T1000 (cell line): ENCODE results near the gene BAX.

Source experiments
- DNase-seq: peaks from one replicate; lab custom pipeline; 2025; ENCODE audit warnings: mixed read lengths; lab: John Stamatoyannopoulos, UW

BAX gene

DNA sequence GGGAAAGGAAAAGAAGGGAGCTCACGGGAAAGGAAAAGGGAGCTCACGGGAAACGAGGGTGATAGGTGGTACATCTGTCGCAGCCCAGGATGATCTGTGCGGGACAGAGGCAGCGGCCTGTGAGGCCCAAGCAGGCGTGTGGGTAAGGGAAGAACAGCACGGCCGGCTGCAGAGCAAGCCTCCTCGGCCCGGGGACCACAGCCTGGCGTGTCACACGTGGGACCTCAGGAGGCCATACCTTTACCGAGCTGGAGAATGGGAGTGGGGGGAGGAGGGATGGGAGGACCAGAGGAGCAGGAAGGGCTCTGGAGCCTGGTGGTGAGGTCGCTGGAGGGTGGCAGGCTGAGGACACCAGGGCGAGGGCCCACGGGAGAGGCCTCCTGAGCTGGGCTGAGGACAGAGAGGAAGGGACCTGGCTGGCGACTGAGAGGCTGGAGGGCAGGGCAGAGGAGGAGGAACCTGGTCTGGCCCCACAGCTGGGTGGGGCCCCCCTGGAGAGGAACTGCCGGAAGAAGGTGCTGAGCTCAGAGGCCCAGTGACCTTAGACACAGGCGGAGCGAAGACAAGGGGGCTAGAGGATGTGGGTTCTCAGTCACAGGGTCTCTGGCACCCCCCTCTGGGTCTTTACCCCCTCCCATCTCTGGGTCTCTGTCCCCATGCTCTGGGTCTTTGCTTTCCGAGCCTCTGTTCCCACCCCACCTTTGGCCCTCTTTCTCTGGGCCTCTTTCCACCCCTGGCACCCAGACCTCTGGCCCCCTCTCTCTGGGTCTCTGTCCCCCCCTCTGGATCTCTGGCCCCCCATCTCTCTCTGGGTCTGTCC lies 7.6 kb downstream of the BAX start:
- no peak for DNase-seq

DNA sequence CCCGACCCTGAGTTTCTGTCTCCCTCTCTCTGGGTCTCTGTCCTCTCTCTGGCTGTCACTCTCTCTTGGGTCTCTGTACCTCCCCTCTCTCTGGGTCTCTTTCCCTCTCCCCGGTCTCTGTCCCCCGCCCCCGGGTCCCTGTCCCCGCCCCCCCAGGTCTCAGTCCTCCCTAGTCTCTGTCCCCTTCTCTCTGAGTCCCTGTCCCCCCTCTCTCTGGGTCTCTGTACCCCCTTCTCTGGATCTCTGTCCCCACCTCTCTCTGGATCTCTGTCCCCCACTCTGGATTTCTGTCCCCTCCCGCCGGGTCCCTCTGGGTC lies 8.1 kb downstream of the BAX start:
- DNase-seq, result no peak

DNA sequence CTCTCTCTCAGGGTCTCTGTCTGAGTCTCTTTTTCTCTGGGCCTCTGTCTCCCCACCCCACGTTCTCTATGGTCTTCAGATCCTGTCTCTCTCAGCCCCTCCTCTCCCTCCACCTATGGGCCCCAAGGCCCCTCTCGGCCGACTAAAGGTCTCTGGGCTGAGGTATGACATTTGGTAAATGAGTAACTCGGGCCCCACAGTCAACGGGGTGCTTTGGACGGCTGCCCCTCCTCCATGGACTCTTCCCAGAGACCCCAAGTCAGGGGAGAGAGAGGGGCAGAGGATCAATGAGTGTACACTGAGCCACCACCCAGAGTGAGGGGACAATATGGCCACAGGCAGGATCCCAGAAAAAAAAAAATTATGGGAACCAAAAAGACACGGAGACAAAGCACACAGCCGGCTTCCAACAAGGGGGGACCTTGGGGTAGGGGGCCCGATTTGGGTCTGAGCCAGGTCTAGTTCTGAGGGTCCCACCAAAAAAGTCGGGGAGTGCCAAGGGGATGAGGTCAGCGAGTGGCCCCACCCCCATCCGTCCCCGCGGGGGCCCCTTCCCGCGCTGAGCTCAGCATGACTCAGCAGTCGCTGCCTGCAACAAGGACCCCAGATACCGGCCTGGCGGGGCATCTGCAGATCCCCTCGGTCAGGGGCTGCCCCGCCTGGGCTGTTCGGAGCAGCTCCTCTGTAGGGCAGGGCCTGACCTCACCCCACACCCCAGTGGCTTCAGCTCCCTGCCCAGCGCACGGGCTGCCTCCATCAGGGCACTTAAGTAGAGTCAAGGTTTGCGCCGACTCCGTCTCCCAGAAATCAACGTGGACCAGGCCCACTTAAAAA lies 8.9 kb downstream of the BAX start:
- peak; percentile 60 for DNase-seq

DNA sequence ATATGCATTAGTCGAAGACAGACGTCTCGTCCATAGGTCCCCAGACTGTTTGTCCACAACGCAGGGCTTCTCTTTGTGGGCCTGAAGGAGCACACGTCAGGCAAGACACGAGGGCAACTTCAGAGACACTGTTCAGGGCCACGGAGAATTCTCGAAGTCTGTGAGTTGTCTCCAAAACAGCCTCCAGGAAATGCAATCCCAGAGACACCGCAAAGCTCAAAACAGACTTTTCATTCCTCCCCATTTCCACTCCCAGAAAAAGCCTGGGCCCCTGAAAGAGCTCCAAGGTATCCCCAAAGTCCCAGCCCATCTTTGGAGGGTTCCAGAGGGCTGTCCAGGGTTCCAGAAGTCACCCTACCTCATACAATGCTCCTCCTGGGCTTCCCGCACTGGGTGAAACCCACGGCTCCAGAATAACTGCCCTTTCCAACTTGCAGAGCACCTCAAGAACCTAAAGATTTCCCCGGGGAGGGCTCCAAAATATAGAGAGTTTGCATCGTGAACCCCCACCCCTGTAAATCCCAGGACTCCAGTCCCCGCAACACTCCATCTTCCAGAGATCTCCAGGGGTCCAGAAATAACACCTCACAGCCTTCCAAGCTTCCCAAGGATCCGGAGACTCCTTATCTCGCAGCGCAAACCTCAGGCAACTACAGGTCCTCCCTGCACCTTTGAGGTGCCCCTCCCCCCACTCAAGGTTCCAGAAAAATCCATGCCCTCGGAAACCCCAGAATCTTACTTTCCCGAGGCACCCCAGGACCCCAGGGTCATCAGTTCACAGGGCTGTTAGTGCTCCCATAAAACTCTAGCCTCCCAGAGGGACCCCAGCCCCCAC lies 9.7 kb downstream of the BAX start:
- DNase-seq, result no peak

DNA sequence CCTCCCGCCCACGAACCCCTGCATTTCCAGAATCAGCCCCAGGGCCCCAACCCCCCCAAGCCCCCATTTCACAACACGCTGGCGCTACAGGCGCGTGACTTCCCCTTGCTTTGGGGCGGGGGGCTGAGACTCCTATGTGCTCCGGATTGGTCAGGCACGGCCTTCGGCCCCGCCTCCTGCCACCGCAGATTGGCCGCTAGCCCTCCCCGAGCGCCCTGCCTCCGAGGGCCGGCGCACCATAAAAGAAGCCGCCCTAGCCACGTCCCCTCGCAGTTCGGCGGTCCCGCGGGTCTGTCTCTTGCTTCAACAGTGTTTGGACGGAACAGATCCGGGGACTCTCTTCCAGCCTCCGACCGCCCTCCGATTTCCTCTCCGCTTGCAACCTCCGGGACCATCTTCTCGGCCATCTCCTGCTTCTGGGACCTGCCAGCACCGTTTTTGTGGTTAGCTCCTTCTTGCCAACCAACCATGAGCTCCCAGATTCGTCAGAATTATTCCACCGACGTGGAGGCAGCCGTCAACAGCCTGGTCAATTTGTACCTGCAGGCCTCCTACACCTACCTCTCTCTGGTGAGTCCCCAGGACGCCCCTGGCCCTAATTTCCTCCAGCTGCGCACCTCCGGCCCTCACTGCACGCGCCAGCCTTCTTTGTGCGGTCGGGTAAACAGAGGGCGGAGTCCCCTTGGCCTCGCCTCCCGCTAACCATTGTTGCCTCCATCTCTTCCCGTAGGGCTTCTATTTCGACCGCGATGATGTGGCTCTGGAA lies 10.5 kb downstream of the BAX start, which contains the start of gene FTL:
TSS of gene FTL (plus strand) at position 270 of the 766 bp plus-strand sequence. CDS start at position 469, 199 bp downstream.
- peak; percentile 94 for DNase-seq

DNA sequence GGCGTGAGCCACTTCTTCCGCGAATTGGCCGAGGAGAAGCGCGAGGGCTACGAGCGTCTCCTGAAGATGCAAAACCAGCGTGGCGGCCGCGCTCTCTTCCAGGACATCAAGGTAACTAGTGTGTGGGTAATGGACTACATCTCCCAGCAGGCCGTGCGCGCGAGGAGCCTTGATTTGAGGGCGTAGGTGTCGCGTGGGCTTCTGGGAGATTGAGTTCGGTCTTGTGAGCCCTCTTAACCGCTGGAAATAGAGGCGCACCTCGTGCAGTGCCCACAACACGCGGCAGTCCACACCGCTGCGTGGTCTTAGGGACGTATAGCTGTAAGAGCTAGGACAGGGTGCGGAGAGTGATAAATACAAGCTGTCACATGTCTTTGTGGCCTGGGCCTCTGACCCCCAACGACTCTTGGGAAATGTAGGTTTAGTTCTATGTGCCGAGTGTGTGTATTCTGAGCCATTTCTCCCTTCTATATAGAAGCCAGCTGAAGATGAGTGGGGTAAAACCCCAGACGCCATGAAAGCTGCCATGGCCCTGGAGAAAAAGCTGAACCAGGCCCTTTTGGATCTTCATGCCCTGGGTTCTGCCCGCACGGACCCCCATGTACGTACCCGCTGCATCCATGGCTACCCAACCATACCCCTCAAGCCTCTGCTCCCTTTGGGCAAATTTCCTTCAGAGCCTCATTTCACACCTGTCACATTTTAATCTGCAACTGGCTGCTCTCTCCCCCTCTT lies 11.3 kb downstream of the BAX start:
- DNase-seq, result peak; percentile 79

DNA sequence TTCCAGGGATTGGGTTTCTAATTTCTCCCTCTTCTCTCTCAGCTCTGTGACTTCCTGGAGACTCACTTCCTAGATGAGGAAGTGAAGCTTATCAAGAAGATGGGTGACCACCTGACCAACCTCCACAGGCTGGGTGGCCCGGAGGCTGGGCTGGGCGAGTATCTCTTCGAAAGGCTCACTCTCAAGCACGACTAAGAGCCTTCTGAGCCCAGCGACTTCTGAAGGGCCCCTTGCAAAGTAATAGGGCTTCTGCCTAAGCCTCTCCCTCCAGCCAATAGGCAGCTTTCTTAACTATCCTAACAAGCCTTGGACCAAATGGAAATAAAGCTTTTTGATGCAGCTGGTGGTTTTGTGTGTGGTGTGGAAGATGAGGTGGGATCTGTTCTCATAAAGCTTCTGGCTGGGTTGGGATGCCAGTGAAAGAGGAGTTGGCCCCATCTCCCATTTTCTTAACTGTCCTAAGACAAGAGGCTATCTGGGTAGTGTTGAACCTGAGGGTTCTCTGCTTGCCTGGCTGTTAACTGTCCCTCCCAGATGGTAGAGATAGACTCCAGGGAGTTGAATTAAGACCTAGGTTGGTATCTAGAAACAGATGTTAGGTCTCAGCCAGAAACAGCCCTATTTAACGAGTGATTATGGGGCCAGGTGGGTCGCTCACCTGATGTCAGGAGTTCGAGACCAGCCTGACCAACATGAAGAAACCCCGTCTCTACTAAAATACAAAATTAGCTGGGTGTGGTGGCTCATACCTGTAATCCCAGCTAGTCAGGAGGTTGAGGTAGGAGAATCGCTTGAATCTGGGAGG lies 12.1 kb downstream of the BAX start:
- no peak for DNase-seq

DNA sequence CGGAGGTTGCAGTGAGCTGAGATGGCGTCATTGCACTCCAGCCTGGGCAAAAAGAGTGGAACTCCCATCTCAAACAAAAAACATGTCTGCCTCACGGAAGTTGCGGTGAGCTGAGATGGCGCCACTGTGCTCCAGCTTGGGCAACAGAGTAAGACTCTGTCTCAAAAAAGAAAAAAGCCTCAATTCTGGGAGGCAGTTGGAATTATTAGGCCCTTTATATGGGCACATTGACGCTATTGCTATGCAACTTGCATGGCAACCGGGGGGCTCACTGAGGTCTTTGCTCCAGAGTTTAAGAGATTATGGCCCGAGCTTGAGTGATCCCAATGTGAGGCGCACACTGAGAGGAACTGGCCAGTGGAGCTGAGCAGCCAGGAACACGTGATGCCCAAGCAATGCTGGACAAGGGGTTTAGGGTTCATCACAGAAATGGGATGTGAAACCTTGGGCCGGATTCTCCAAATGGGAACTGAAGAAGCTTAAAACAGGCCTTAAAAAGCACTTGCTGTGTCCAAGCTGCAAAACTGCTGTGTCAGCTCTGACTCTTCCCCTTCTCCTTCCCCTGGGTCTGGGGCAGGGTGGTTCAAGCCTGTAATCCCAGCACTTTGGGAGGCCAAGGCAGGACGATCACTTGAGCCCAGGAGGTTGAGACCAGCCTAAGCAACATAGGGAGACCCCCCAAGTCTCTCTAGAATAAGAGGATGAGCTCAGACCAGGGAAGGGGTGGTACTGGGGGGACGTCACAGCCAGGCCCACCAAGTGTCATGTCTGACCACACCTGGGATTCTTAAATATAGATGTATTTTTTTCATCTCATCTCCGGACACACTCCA lies 12.9 kb downstream of the BAX start:
- DNase-seq, result no peak

DNA sequence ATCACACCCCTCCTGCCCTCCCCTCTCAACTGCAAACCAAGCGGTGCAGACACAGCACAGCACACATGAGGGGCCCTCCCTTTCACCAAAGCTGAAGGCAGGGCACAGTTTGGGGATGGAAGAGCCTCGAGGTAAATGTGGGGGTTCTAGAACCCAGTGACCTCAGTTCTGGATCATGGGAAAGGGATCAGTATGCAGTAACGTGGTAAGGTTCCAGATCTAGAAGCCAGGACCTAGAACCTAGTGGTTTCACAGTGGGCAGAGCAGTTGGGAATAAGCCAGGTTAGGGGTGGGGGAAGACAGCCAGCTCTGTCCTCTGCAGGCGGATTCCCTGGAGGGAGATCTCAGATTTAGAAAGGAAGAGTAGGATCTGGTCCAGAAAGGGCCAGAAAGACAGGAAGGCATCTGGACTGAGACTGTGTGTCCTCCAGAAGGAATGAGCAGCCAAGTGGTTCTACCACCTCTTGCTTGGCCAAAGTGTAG lies 13.5 kb downstream of the BAX start:
- DNase-seq, result no peak

DNA sequence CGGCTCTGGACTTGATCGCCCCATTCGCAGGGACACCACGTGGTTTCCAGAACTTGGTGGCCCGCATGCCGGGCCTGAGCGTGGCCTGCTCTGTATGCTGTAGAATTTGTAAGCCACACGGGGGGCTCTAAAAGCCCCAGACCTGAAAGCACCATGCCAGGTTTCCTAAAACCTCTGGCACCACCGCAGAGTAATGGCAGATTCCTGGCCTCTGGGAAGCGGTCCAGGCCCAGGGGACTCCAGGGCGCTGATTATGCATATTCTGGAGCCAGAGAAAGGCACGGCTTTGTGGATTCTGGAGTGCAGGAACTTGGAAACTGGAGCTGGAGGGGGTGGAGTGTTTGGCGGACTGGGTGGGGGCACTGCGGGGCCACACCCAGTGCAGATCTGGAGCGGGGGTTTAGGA lies 14.1 kb downstream of the BAX start:
- no peak for DNase-seq

DNA sequence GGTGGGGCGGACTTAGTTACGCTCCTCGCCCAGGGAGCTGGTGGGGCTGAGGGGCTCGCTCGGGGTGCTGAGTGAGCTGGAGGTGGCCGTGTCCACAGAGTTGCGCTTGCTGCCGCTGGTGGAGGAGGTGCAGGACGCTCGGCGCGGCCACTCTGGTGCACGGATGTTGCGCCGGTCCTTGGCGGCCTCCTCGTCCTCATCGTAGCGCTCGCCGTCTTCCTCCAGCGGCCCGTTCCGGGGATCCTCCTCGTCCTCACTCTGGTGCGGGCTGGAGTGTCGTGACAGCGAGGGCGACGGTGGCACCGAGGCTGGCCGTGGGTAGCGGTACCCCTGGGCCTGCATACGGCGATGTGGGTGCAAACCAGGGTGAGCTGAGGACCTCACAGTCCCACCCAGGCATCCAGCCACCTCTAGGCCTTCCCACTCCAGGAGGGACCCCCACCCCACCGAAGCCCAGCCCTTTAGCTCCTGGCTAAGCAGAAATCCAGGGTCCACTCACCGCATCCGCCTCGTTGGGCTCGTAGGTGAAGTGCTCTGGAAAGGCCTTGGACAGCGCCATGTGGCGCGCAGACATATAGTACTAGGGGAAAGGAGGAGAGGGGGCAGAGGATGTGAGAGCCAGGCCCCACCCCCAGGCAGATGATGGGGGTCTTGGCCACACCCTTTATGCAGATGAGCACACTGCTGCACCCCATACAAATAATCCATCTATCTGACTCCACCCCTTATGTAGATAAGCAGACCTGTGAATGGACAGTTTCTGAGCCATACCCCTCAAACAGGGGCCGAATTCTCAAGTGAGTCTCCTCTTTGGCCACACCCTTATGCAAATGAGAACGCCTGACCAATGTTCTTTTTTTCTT lies 14.8 kb downstream of the BAX start:
- DNase-seq, result no peak

DNA sequence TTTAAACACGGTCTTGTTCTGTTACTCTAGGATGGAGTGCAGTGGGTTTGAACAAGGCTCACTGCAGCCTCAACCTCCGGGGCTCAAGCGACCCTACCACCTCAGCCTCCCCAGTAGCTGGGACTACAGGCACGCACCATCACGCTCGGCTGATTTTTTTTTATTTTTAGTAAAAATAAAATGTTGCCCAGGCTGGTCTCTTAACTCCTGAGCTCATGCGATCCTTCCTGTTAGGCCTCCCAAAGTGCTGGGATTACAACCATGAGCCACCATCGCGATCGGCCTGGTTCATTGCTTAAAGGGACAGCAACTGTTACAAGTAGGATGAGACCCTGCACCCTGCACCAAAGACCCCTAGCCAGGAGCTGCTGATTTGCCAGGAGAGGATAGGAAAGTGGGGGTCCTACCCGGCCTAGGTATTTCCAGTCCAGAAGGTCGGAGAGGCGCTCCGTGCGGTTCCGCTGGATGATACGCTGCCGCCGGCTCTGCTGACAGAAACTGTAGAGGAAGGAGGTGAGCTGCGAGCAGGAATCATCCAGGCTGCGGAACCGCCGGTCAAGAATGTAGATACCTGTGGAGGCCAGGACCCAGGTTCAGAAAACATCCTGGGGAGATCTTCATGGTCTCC lies 15.6 kb downstream of the BAX start:
- no peak for DNase-seq

DNA sequence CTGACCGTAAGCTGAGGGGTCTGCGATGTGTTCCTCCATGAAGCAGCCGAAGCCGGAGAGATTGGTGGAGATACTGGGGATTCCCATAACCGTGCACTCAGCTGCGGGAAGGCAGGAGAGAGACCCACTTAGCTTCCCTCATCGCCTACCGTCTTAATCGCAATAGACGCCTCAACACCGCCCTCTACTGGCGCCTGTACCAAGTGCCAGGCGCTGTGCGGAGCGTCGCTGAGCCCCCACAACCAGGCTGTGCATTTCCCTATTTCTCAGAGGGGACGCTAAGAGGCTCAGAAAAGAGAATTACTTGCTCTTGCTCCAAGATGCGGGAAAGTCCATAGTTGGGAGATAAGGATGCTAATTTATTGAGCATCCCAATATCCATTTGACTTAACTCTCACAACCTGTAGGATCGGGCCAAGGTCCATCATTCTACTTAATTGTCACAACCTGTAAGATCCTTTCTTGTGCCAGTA lies 16.3 kb downstream of the BAX start:
- peak; percentile 56 for DNase-seq

DNA sequence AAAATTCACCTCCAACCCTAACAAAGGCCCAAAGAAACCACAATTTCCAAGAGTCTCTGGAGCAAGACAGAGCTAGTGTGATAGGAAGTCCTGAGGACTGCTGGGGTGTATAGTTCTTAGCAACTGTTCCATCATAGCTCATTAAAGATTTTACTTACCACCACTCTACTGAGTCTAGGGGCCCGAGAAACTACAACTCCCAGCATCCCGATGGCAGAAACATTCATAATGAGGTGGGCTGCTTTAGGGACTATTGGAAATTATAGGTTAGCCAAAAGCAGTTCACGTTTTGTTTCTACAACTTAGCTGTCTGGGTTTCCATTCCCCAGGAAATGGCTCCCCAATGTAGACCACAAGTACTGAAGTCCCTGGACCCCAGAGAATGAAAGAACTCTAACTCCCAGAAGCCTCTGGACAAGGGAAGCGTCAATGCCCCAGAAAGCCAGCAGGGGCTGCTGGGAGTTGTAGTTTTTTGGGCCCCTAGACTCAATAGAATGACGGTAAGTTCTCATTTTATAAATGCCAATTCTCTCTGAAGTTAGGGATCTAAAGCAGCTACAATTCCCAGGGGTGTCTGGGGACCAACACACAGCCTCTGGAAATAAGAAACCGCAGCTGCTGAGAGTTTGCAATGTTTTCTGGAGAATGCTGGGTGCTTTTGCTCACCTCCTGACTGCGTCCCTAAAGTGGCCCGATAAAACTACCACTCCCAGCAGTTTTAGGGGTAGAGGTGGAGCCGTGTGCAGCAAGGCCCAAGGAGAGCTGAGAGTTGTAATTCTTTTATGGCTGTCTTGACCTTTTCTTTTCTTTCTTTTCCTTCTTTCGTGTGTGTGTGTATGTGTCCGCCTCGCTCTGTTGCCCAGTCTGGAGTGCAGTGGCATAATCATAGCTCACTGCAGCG lies 21.5 kb downstream of the BAX start:
- DNase-seq, result no peak

DNA sequence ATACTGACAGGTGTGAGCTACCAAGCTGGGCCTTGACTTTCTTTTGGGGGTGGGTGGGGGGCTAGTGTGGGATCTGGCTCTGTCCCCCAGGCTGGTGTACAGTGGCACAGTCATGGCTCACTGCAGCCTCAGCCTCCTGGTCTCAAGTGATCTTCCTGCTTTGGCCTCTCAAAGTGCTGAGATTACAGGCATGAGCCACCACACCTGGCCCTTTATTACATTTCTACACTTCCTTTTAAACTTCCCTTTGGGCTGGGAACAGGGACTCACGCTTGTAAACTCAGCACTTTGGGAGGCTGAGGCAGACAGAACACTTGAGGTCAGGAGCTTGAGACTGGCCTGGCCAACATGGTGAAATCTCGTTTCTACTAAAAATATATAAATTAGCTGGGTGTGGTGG lies 22.4 kb downstream of the BAX start:
- no peak for DNase-seq

DNA sequence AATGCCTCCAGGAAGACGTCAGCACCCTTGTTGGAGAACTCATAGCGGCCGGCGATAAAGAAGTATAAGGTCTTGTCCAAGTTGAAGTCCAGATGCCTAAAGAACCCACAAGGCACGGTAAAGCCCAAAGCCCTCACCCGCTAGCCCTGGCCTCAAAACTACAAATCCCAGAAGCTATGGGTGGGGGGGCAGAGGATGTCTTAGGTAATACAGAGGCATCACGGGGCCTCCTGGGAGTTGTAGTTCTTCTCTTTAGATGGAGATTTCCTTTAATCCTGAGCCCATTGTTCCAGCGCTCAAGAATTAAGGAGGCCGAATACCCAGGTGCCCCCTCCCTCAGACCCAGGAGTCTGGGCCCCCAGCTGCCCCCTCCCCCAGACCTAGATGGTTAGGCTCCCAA lies 27.6 kb downstream of the BAX start:
- no peak for DNase-seq
